Natural killer cell (primary cell): ENCODE data around the gene THPO. TPM values are rescaled to one million over a fixed set of nuclear protein-coding genes. Genes with fewer than 3 reads are reported as not detected.

Source experiments
- ATAC-seq, 3 donors: fragments of 150-1000 bp in 2 of 3; fragments of 200-7000 bp in 1 of 3; cut with Tn5 transposase; 1 replicate in 1 of 3; 2 replicates in 2 of 3; pipeline ENCODE4 v1.10.0; 2021; ENCODE audit warnings: mild to moderate bottlenecking in 2 of 3, moderate library complexity in 2 of 3
- DNase-seq, 2 donors: peaks; one replicate each; pipeline versions ENCODE4 v3.0.0 to v3.0.0-alpha.2; 2013 to 2021; ENCODE audit warnings: mixed read lengths in 1 of 2
- H3K27ac ChIP-seq: one replicate; pipeline ENCODE4 v1.5.1; 2013; ENCODE audit warnings: mild to moderate bottlenecking, low read length
- H3K27me3 ChIP-seq: one replicate; pipeline ENCODE4 v1.6.1; 2013; ENCODE audit warnings: low read length; ENCODE audit not compliant: control insufficient read depth, insufficient read depth
- H3K36me3 ChIP-seq: one replicate; pipeline ENCODE4 v1.6.1; 2013; ENCODE audit warnings: low read length; ENCODE audit not compliant: control insufficient read depth, insufficient read depth
- H3K4me1 ChIP-seq: one replicate; pipeline ENCODE4 v1.6.1; 2013; ENCODE audit warnings: low read length; ENCODE audit not compliant: control insufficient read depth, insufficient read depth
- H3K4me3 ChIP-seq: one replicate; pipeline ENCODE4 v1.5.1; 2013; ENCODE audit warnings: low read length
- H3K9me3 ChIP-seq: one replicate; pipeline ENCODE4 v1.6.1; 2013; ENCODE audit warnings: low read length; ENCODE audit not compliant: control insufficient read depth, insufficient read depth
- H3K27ac Mint-ChIP-seq, 2 donors: one replicate each; pipeline ENCODE4 v1.8.0; 2022; ENCODE audit warnings: mild to moderate bottlenecking in 2 of 2, mixed read lengths in 2 of 2, moderate library complexity in 1 of 2
- H3K27me3 Mint-ChIP-seq, 2 donors: one replicate each; pipeline ENCODE4 v1.8.0; 2022; ENCODE audit warnings: low read depth in 2 of 2, mixed read lengths in 2 of 2
- H3K36me3 Mint-ChIP-seq: one replicate; pipeline ENCODE4 v1.8.0; 2022; ENCODE audit warnings: mixed read lengths
- H3K4me1 Mint-ChIP-seq, 2 donors: one replicate each; pipeline ENCODE4 v1.8.0; 2022; ENCODE audit warnings: mixed read lengths in 2 of 2
- H3K4me3 Mint-ChIP-seq: one replicate; pipeline ENCODE4 v1.8.0; 2022; ENCODE audit warnings: mild to moderate bottlenecking, moderate library complexity, mixed read lengths
- H3K9me3 Mint-ChIP-seq, 2 donors: one replicate each; pipeline ENCODE4 v1.8.0; 2022; ENCODE audit warnings: mixed read lengths in 2 of 2
- CTCF ChIP-seq: fragments of 200-600 bp; IDR thresholded peaks from one replicate; pipeline ENCODE4 v1.8.0; 2022; ENCODE audit warnings: antibody characterized with exemption
- WGBS: methylation state at CpG from one replicate; pipeline ENCODE4 v1.1.7; 2013; ENCODE audit warnings: missing lambda C conversion rate; ENCODE audit not compliant: insufficient coverage; 5-methylcytosine and 5-hydroxymethylcytosine counted together
- intact Hi-C: fragments of 100-400 bp; cut with micrococcal nuclease; formaldehyde crosslinking; loops from one replicate; pipeline ENCODE4 v1.14.2; 2022
- total RNA-seq, 4 donors: library from RNA; stranded (reverse); fragments of 120-200 nt in 1 of 4; gene quantifications; one replicate each; pipeline versions ENCODE4 v1.2.3 to v1.2.4, GENCODE V29; 2013 to 2022

The THPO gene
- total RNA-seq, 3 donors from 2014 or later (not counting 1 experiment from before 2014, with no cell fraction given) = not detected

- ATAC-seq = no peak
- TF ChIP-seq CTCF = no peak
- peaks cover 6% of the 10 kb centered on the region for H3K36me3 ChIP-seq
- Mint-ChIP-seq H3K9me3 (no peaks in the 10 kb centered on the region), H3K4me1 (peaks cover 0 to 5% of the 10 kb centered on the region in 2 donors), H3K27me3 (peaks cover 37% of the 10 kb centered on the region in 2 donors), H3K4me3 (no peak overlapping the region), H3K27ac (no peak overlapping the region), H3K36me3 (no peaks in the 10 kb centered on the region)
- no peaks in the 10 kb centered on the region for H3K27me3 ChIP-seq
- H3K4me3 ChIP-seq = no peak overlapping the region
- H3K4me1 ChIP-seq = no peaks in the 10 kb centered on the region
- H3K27ac ChIP-seq = no peak overlapping the region
- 87% methylated on average over 6 of the region's 6 CpGs for WGBS
- no peaks in the 10 kb centered on the region for H3K9me3 ChIP-seq
- intact Hi-C loops = no loop called here
- DNase-seq = no peak
Observed at GRCh38 chr3:184373422-184373821, 4.6 kb downstream of the THPO start.

GRCh38 chr3:184372911-184373310, 5.1 kb downstream of the THPO start:
- no peaks in the 10 kb centered on the region for H3K36me3 Mint-ChIP-seq
- ATAC-seq (no peak), DNase-seq (no peak)
- no peak overlapping the region for H3K27ac Mint-ChIP-seq
- H3K9me3 Mint-ChIP-seq = no peaks in the 10 kb centered on the region
- Histone ChIP-seq H3K4me1 (no peaks in the 10 kb centered on the region), H3K9me3 (no peaks in the 10 kb centered on the region), H3K4me3 (no peak overlapping the region), H3K27me3 (no peaks in the 10 kb centered on the region), H3K27ac (no peak overlapping the region), H3K36me3 (peaks cover 11% of the 10 kb centered on the region)
- H3K4me3 Mint-ChIP-seq = no peak overlapping the region
- peaks cover 0 to 5% of the 10 kb centered on the region in 2 donors for H3K4me1 Mint-ChIP-seq
- WGBS = 89% methylated on average over 5 of the region's 5 CpGs
- intact Hi-C loops = no loop called here
- H3K27me3 Mint-ChIP-seq = peaks cover 32% of the 10 kb centered on the region in 2 donors
- no peak for TF ChIP-seq CTCF

GRCh38 chr3:184372296-184372821, 5.6 kb downstream of the THPO start:
- WGBS = 80% methylated on average over 8 of the region's 8 CpGs
- H3K27ac Mint-ChIP-seq = no peak overlapping the region
- no peak for ATAC-seq

More at GRCh38 chr3:184372296-184372821, 5.6 kb downstream of the THPO start:
- Histone ChIP-seq H3K36me3 (peaks cover 14% of the 10 kb centered on the region), H3K9me3 (no peaks in the 10 kb centered on the region), H3K27me3 (no peaks in the 10 kb centered on the region), H3K4me3 (no peak overlapping the region), H3K4me1 (no peaks in the 10 kb centered on the region), H3K27ac (no peak overlapping the region)
- no peaks in the 10 kb centered on the region for H3K9me3 Mint-ChIP-seq
- no peak for TF ChIP-seq CTCF
- intact Hi-C loops = no loop called here
- peaks cover 0 to 5% of the 10 kb centered on the region in 2 donors for H3K4me1 Mint-ChIP-seq
- H3K4me3 Mint-ChIP-seq = no peak overlapping the region
- H3K36me3 Mint-ChIP-seq = no peaks in the 10 kb centered on the region
- DNase-seq = no peak
- peaks cover 26 to 27% of the 10 kb centered on the region in 2 donors for H3K27me3 Mint-ChIP-seq
